ENCODE results near the gene FOSL2.

GRCh38 chr2:28397043-28397381, 4.4 kb downstream of the FOSL2 start:
- TF ChIP-seq MAX (IDR thresholded peaks at IDR 0.05) (no peak), CEBPB (IDR thresholded peaks at IDR 0.05) (no peak), TAF1 (IDR thresholded peaks at IDR 0.05; ENCODE audit: low read depth) (no peak), EP300 (IDR thresholded peaks at IDR 0.05; ENCODE audit: borderline replicate concordance) (no peak), ZBTB7A (IDR thresholded peaks at IDR 0.05; ENCODE audit: low read depth) (no peak), RAD21 (IDR thresholded peaks at IDR 0.05; ENCODE audit: low read depth) (no peak), YY1 (IDR thresholded peaks at IDR 0.05; ENCODE audit: low read depth) (no peak), TEAD4 (IDR thresholded peaks at IDR 0.05) (no peak), TCF12 (IDR thresholded peaks at IDR 0.05; ENCODE audit: low read depth) (no peak)
- TF ChIP-seq, protein P1, sequence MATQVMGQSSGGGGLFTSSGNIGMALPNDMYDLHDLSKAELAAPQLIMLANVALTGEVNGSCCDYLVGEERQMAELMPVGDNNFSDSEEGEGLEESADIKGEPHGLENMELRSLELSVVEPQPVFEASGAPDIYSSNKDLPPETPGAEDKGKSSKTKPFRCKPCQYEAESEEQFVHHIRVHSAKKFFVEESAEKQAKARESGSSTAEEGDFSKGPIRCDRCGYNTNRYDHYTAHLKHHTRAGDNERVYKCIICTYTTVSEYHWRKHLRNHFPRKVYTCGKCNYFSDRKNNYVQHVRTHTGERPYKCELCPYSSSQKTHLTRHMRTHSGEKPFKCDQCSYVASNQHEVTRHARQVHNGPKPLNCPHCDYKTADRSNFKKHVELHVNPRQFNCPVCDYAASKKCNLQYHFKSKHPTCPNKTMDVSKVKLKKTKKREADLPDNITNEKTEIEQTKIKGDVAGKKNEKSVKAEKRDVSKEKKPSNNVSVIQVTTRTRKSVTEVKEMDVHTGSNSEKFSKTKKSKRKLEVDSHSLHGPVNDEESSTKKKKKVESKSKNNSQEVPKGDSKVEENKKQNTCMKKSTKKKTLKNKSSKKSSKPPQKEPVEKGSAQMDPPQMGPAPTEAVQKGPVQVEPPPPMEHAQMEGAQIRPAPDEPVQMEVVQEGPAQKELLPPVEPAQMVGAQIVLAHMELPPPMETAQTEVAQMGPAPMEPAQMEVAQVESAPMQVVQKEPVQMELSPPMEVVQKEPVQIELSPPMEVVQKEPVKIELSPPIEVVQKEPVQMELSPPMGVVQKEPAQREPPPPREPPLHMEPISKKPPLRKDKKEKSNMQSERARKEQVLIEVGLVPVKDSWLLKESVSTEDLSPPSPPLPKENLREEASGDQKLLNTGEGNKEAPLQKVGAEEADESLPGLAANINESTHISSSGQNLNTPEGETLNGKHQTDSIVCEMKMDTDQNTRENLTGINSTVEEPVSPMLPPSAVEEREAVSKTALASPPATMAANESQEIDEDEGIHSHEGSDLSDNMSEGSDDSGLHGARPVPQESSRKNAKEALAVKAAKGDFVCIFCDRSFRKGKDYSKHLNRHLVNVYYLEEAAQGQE (IDR thresholded peaks at IDR 0.05; ENCODE audit: low read depth) = no peak
